HG02870 (cell line): Measurements from ENCODE around the gene CAPZA2.
"Not testable (repeated sequence)": the region's sequence is repeated elsewhere in the genome, so short reads cannot be mapped to it uniquely, and the experiment has no call there.

Experiments used
- ATAC-seq: cut with Tn5 transposase; IDR thresholded peaks from one replicate; pipeline ENCODE4 v1.9.1; 2021; ENCODE audit warnings: mild to moderate bottlenecking, moderate library complexity; ENCODE audit not compliant: unreplicated experiment

Gene CAPZA2

DNA sequence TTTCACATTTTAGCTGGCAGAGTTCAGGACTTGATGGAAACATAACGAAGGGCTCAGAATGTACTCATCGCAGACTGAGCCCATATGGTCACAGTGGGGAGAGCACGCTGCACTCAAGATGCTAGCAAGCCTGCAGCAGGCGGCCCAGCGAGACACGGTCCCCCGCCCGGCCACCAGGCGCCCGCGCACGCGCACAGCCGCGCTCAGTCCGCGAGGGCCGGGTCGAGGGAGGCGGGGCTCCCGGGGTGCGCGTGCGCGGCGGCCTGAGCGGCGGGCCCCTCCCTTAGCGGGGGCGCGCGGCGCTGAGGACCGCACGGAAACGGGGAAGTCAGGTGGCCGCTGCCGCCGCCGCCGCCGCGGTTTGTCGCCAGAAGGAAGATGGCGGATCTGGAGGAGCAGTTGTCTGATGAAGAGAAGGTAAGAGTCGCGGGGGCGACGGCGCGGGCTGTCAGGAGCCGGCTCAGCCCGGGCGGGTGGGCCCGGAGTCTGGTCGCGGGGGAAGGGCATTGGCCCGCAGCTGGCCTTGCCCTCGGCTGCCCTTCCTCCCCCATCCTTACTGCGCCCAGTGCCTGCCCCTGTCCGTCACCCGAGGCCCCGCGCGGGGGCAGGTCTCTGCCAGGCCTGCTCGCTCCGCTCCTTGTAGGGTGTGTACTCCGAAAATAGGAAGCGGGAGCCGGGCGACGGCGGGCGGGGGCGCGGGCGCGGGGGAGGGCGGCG, at the start of gene CAPZA2:
TSS of gene CAPZA2 (plus strand) at position 354 of the 717 bp plus-strand sequence. CDS start at position 379, 25 bp downstream.
- peak; percentile 85 for ATAC-seq

DNA sequence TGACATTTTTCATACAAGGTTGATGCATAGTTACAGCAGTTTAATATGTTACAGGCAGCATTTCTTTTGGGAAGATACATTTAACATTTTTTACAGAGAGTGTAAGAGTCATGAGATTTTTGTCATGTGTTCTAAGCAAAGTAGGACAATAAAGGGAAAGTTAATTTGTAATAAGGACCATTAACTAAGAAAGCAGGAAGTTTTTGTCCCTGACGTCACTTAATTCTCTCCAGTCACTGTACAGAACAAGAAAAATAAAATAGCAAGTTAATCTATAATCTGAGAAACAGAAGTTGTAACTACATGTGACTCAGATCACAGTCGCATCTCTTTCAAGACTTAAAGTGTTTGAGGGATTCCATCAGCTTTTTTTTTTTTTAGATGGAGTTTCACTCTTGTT, 49.5 kb upstream of the CAPZA2 start:
- ATAC-seq, result no peak

DNA sequence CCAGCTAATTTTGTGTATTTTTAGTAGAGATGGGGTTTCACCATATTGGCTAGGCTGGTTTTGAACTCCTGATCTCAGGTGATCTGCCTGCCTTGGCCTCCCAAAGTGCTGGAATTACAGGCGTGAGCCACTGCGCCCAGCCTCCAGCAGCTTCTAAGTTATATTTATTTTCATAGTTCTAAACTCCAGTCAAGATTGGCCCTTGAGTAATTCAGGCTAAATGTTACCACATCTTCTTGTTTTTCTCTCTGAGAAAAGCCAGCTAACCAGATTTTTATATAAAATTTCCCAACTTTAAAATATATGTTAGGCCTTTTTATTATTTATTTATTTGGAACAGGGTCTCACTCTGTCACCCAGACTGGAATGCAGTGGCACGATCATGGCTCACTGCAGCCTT, 49.0 kb upstream of the CAPZA2 start:
- not testable (repeated sequence) for ATAC-seq

DNA sequence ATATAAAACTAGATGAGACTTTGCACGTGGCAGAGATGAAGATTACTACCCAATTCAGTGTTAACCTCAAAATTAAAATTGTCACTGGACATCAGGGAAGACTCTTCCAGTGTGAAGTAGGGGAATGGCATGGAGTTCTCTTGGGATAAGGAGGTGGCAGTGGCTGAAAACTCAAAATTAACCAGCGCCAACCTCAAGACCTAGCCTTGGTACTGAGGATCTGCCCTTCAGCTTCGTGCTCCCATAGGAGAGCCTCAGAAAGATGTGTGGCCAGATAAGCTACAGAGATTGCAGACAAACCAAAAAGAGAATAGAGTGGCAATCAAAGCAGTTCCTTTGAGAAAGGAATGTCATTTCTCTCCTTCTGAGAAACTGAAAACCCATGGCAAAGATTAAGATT, 47.3 kb upstream of the CAPZA2 start:
- ATAC-seq, result no peak

DNA sequence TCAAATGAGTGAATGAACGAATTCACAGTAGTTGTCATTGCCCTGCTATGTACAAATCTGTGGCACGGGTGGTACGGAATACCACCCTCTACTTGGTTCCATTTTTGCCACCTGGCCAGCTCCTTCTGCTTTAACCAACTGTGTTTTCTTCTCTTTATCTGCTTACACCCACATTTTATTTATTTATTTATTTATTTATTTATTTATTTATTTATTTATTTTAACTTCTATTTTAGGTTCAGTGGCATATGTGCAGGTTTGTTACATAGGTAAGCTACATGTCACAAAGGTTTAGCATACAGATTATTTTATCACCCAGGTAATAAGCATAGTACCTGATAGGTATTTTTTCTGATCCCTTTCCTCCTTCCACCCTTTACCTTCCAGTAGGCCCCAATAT, 42.2 kb upstream of the CAPZA2 start:
- no peak for ATAC-seq

DNA sequence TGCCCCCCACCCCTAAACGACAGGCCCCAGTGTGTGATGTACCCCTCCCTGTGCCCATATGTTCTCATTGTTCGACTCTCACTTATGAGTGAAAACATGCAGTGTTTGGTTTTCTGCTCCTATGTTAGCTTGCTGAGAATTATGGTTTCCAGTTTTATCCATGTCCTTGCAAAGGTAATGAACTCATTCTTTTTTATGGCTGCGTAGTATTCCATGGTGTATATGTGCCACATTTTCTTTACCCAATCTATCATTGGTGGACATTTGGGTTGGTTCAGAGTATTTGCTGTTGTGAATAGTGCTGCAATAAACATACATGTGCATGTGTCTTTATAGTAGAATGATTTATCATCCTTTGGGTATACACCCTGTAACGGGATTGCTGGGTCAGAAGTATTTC, 40.7 kb upstream of the CAPZA2 start:
- not testable (repeated sequence) for ATAC-seq

DNA sequence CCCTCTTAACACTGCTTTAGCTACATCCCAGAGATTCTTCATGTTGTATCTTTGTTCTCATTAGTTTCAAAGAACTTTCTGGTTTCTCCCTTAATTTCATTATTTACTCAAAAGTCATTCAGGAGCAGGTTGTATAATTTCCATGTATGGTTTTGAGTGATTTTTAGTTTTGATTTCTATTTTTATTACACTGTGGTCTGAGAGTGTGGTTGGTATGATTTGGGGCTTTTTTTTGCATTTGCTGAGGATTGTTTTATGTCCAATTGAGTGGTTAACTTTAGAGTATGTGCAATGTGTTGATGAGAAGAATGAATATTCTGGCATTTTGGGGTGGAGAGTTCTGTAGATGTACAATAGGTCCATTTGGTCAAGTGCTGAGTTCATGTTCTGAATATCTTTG, 37.9 kb upstream of the CAPZA2 start:
- no peak for ATAC-seq

DNA sequence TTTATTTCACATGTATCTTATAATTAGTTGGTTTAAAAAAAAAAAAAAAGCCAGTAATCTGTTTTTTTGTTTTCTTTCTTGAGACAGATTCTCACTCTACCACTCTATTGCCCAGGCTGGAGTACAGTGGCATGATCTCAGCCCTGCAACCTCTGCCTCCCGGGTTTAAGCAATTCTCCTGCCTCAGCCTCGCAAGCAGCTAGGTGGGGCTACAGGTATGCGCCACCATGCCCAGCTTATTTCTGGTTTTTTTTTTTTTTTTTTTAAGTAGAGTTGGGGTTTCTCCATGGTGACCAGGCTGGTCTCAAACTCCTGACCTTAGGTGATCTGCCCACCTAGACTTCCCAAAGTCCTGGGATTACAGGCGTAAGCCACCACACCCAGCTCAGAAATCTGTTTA, 34.1 kb upstream of the CAPZA2 start:
- ATAC-seq, result no peak

DNA sequence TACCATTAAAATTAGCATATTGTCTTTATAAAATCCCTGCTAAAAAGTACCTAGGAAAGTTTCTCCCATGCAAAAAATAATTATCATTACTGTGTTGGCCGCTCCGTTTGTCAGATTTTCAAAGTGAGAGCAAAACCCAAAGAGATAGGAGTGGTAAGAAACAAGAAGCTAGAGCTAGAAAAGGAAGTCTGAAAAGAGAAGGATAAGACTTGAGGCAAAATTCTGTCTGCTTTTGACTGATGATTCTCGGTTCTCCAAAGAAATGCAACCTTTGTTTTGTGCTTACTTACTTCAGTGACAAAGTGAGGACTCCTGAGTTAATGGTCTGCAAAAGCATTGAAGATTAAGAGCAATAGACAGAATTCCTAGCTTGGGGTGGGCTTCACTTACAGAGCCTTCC, 33.3 kb upstream of the CAPZA2 start:
- ATAC-seq, result no peak

DNA sequence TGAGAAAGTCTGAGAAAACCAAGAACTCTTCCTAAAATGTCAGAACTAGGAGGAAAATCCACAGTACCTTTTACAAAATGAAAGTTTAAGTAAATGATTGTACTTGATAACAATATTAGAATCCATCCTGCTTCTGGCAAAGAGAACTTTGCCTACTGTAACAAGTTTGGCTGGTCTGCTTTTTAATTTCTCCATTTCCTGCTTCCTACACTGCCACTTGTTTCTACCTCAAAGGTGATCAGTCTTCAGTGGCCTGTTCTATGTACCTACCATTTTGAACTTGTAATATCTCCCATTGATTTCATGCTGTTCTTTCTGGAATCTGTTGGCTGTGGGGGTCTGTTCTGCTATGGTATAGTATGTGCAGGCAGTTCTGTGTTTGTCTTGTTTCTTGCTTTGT, 32.9 kb upstream of the CAPZA2 start:
- ATAC-seq, result no peak

DNA sequence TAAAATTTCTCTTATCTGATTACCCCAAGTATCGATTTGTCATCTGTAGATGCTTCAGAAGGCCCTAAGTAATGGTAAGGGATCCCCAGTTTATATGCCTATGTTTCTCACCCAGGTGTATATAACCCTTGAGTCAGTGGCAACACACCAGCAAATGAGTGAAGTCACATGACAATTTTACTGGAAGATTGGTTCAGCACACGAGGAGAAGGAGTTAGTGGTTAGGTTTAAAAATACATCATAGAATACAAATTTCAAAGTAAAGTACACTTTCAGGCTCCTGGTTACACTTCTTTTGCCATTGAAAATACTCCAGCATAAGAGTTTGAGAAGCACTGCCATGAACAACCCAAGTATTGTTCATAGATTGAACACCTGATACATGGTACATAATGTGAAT, 29.7 kb upstream of the CAPZA2 start:
- ATAC-seq, result no peak

DNA sequence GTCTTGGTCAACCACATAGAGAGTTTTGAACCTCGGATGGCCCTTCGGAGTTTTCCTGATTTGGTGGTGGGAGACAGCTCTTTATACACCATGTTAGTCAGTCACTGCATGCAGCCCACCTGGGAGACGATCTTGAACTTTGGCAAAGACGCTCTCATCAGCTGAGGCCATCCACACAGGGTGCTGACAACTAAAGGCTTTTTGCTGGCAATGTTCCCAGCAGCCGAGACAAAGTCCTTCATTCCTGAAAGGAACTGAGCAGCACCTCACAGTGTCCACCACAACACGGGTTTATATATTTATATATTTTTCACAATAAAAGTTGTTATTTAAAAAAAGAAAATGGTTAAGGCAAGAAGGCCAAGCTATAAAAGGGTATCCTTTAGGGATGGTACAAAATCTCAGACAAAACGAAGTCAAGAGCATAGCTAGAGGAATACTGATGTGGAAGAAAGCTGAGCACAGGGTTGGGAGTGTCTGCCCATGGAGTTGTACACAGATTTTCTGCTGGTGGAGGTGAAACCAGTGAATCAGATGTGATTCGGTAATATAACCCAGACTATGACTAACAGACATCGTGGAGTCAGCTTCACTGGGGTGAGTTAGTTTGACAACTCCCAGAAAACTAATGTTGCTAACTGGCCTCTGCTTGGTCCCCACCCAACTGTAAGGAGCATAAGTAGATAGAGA, 27.4 kb upstream of the CAPZA2 start:
- no peak for ATAC-seq

DNA sequence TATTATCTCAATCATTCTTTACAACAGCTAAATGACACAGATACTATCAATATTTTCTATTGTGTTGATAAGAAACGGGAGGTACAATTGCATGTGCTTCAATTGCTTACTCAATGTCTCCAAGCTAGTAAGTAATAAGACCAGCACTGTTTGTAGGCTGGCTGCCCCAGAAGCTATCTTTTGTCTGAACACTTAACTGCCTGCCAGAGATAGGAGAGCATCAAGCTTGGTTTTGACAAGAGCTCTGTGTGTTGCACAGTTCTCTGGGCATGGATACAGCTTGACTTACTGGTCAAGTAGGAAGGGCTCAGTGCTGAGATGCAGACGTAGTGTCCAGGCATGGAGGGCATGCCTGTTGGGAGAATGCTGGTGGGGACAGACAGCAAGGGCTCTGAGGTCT, 26.3 kb upstream of the CAPZA2 start:
- ATAC-seq, result no peak

DNA sequence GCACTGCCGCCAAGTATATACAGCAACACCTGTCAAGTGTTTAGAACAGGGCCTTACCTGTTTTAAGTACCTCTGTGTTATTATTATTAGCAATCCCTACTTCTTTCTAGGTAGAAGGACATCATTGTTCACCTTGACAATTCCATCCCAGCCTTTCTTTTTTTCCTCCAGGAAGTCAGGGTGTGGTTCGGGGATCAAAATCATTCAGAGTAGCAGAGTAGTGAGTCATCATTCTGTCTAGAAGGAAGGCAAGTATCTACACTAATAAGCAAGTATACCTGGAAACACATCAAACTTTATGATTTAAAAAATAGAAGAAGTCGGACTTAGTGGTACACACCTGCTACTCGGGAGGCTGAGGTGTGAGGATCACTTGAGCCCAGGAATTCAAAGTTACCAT, 25.5 kb upstream of the CAPZA2 start:
- no peak for ATAC-seq

DNA sequence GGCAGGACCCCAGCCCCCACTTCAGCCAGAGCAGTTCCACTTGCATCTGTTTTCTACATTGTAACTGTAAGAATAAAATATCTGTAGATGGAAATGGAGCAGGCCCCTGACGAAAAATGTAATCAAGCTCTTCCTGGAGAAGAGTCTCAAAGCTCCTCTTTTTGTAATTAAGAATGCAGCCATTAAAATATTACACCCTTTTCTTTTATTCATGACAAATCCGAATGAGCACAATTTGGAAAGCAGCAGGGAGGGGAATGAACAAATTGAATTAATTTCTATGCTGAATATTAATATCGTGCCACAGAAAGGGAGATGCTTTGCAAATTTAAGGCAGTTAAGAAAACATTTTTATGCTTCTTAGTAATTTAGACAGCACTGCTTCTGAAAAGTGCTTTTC, 24.8 kb upstream of the CAPZA2 start:
- no peak for ATAC-seq

DNA sequence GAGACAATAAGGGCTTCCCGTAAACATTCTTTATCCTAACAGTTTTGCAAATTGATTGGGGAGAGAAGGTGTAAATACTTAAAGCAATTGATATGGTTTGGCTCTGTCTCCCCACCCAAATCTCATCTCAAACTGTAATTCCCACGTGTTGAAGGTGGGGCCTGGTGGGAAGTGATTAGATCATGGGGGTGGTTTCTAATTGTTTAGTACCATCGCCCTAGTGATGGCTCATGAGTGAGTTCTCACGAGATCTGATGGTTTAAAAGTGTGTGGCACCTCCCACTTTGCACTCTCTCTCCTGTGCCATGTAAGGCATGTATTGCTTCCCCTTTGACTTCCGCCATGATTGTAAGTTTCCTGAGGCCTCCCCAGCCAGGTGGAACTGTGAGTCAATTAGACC, 22.1 kb upstream of the CAPZA2 start:
- ATAC-seq, result no peak

DNA sequence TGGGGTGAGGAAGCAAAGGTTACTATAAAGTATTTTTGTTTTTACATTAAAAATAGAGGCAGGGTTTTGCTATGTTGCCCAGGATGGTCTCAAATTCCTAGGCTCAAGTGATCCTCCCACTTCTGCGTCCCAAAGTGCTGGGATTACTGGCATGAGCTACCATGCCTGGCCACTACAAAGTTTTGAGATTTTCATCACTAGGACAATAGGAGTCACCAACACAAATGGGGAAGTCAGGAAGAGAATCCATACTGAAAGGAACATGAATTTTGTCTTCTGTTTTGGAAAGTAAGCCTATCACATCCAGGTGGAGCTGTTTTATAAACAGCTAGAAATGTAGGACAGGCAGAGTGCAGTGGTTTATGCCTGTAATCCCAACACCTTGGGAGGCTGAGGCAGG, 20.0 kb upstream of the CAPZA2 start:
- no peak for ATAC-seq

DNA sequence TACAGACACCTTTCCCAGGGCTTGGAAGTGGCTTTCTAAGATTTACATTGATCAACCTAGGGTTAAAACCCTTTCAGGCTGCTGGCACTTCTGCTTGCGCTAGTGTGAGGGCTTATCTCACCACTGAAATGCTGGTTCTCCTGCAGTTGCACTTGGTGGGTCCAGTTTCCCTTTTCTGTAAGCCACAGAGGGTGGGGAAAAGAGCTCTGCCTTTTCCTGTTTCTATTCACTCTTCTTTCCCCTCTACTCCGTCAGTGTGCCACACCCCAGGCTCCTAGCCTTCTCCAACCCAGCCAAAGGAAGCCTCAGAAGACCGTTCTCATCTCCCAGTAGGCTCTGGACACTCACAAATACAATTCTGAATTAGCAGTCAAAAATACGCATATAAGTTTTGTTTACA, 19.0 kb upstream of the CAPZA2 start:
- ATAC-seq, result no peak

DNA sequence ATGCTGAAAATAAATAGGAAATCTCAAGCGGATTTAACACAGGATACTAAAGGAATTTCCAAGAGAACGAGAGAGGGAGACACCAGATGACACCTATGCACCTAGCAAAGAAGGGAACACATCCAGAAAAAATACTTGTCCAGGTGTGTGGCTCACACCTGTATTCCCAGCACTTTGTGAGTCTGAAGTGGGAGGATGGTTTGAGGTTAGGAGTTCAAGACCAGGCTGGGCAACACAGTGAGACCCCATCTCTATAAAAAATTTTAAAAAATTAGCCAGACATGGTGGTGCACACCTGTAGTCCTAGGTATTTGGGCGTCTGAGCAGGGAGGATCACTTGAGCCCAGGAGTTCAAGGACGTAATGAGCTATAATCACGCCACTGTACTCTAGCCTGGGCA, 11.2 kb upstream of the CAPZA2 start:
- ATAC-seq, result no peak

DNA sequence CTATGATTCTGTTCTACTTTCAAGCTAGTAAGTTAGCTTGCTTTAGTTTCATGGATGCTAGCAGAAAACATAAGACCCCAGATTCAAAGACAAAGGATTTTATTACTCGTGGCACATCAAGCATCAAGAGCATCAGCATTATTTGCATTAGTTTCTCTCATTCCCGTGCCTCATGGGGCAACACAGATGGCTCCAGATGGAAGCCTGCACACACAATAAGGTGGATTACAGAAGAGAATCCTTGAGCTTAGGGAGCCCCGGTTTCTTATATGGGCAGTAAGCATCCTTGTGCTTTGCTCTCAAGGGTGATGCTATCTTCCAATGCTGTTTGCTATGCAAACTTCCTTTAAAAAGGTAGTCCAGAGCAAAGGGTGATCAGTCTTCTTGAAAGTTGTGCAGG, 10.7 kb upstream of the CAPZA2 start:
- no peak for ATAC-seq

DNA sequence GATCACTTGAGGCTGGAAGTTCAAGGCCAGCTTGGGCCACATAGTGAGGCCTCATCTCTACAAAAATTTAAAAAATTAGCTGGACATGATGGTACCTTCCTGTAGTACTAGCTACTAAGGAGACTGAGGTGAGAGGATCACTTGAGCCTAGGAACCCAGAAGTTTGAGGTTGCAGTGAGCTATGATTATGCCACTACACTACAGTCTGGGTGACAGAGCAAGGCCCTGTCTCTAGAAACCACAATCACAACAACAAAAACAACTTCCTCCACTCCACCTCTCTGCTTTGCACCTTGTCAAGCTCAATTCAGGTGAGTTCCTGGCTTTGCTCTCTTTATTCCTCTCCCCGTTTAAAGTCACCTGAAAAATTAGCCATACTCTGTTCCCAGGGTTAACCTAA, 8.3 kb upstream of the CAPZA2 start:
- ATAC-seq, result no peak

DNA sequence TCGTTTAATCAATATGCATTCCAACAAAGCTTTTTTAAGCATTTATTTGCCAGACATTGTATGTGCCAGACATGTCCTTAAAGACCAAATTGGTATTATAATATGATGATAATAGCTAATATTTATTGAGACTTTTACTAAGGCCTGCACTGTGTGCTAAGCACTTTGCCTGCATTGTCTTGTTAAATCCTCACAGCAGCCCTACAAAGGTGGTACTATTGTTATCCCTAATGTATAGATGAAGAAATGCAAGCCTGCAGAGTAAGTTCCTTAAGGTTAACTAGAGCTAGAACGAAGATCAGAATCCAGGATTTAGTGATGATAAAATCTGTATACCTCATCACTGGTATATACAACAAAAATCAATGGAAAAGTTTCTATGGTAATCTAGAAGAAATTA, 5.3 kb upstream of the CAPZA2 start:
- ATAC-seq, result no peak

DNA sequence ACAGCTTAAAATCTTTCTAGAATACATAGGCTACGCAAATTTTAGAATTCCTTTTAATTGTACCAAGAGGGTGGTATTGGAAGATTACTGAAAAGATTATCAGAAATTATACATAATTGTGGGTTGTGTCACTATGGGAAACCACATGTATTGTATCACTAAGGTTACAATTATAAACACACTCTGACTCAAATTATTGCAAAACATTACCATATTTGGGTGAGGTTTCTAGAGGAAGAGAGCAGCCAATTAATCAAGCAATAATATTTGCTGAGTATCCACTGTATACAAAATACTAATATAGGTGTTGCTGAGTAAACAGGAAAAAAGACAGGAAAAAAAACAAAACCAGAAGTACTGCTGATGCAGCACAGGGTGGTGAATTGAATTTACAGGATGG, 3.1 kb upstream of the CAPZA2 start:
- no peak for ATAC-seq
